UCSD-AML1 (cell line): ENCODE measurements around the gene HIP1.
A peak's percentile ranks its signal among the peaks of the same experiment; 100 is the strongest.
"Not testable (repeated sequence)": the region's sequence is repeated elsewhere in the genome, so short reads cannot be mapped to it uniquely, and the experiment has no call there.

Source experiments
- DNase-seq: peaks from one replicate; lab custom pipeline; 2025; ENCODE audit not compliant: unreplicated experiment; lab: John Stamatoyannopoulos, UW

HIP1 gene

DNA sequence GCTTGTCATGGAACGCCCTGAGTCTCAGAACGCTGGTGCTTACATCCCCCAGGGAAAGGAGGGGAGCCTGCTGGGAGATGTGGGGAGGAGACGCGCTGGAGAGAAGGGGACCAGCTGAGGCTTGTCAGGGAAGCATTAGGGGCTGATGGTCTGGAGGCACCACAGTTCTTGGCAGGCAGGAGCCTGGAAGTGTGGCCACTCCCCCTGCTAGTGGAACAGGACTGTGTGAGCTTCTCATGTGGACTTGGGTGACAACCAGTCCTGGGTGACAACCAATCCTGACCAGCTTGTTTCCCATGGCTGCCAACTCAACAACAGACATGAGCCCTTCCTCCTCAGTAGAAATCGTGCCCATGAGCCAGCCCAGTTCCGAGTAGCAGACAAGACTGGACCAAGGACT is 158.8 kb downstream of the HIP1 start:
- no peak for DNase-seq

DNA sequence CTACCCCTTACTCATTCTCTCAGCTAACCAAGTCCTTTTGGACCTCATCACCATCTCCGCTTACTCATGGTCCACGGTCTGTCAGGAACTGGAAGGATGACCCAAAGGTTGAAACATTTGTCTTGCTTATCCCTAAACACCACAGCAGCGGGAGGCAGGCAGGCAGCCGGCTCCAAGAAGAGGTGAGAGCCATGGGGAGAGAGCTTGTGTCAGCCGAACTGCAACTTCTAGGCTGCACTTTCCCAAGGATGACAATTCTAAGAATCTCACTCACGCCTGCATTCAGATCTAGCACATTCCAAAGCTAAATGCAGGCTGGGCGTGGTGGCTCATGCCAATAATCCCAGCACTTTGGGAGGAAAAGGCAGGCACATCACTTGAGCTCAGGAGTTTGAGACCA is 160.7 kb downstream of the HIP1 start:
- DNase-seq = no peak

DNA sequence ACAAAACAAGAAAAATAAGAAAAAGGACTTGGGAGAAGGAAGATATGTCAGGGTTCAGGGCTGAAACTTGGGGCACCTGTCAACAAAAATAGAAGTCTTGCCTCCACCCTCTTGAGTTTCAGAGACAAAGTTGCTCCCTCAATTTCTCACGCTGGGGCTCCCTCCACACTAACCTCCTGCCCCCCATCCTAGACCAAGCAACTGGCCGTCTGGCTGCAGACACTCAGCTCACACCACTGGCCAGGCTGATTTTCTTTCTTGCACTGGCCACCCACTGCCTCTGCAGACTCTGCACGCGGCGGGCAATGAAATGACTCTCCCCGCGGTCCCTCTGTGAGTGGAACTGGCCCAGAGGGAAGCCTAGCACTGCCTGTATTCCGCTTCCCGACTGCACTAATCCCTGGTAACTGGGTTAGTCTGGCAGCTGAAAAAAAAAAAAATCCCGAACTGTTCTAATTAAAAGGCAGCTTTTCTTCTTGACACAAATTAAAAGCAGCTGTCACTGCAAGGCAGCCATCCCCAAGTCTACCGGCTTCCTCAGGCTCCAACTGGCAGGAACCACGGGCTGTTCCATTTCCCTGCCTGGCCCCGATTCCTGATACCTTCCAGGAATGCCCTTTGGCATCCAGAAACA is 163.1 kb downstream of the HIP1 start:
- DNase-seq = no peak

DNA sequence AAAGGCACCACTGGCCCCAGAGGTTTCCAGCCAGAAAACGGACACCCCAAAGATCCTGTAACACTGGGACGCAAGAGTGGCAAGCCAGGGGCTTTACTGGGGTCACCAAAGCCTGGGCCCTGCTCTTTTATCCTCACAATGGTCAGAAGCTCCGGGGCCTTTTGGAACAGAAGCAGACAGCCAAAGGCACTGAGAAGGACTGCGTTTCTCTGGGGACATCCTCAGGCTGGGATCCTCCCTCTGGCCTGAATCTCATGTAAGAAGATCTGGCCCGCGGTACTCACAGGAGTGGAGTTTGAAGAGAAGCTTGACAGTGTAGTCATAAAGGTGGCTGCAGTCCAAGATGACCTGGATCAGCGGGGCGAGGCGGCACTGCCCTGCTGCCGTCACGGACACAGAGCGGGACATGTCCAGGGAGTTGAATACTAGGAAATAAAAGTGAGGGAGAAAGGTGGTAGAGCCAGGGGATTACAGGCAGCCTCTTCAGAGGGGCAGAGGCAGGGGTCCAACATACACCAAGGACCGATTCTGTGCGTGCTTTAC is 165.2 kb downstream of the HIP1 start:
- DNase-seq = no peak

DNA sequence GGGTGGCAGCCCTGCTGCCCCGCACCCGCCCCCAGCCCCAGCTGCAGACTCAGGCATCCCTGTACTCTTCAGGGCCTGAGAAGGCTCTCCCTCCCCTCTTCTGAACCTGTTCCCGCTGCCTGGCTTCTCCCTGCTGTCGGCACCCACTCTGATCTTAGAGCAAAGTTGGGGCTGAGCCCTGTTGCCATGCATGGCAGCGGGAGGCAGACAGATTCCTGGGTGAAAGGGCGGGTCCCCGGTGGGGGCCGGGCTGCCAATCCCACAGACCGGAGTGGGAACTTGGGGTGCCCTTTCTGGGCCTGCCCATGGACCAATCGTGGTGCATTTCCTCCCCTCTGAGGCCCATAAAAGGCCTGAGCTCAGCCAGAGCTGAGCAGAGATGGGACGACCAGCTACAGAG is 165.9 kb downstream of the HIP1 start:
- DNase-seq = no peak

DNA sequence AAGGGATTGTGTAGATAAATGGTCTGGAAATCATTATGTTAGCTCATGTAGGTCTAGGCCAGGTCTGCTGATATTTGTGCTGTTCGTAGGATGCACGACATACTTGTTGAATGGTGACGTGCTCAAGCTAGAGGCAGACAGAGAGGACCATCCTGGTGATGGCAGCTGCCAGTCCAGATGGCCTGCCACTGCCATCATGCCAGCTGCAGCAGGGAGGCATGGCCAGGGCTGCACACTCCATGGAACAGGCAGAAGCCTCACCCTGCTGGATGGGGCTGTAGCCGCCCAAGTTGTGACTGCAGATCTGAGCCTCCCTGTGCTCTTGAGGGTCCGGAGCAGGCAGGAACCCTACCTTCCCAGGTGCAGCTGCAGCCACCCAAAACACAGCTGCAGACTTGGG is 166.3 kb downstream of the HIP1 start:
- no peak for DNase-seq

DNA sequence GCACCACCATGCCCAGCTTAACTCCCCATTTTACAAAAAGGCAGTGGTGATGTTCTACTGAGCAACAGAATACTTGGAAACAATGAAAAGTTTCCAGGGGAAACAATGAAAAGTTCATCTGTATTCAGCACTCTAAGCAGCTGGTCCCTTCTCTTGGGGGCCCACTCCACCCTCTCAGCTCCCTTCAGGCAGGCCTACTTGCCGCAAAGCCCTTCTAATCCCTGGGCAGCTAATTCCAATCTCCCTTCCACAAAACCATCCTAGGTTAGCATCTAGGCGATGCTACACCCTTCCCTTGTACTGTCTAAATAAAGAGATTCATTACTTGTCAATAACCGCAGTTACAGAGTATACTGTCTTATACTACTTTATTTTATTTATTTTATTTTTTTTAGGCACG is 167.5 kb downstream of the HIP1 start:
- DNase-seq = no peak

DNA sequence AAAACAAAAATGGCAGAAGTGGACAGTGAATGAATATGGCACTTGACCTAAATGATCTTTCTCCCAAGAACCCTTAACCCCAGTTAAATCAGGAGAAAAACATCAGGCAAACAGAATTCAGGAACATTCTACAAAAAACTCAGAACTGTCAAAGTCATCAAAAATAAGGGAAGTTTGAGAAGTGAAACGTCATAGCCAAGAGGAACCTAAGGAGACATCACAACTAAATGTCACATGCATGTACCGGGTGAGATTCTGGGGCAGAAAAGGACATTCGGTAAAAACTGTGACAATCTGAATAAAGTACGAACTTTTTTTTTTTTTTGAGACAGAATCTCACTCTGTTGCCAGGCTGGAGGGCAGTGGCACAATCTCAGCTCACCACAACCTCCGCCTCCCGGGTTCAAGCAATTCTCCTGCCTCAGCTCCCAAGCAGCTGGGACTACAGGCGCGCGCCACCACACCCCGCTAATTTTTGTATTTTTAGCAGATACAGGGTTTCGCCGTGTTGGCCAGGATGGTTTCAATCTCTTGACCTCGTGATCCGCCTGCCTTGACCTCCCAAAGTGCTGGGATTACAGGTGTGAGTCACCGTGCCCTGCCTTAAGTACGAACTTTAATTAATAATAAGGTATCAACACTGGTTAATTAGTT is 169.0 kb downstream of the HIP1 start:
- DNase-seq = not testable (repeated sequence)

DNA sequence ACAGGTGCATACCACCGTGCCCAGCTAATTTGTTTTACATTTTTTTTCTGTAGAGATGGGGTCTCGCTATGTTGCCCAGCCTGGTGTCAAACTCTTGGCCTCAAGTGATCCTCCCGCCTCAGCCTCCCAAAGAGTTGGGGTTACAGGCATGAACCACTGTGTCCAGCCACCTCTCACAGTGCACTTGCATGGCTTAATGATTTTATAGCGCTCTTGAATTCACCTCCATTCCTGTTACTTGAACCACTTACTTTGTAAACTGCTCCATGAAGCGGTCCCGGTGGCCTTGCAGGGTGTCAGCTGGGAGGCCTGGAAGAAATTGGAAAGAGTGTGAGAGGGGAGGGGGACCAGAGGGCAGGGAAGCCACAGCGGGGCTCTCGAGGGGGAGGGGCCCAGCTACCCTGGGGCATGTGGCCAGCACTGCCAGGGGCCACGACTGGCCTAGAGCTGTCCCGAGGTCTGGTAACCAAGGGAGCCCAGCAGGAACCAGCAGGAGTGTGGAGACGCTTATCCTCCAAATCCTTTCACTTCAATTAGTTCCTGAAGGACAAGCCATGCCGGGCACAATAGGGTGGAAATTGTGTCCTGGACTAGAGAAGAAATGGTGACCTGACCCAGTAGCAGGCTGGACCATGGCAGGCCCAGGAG is 170.7 kb downstream of the HIP1 start:
- DNase-seq = no peak

DNA sequence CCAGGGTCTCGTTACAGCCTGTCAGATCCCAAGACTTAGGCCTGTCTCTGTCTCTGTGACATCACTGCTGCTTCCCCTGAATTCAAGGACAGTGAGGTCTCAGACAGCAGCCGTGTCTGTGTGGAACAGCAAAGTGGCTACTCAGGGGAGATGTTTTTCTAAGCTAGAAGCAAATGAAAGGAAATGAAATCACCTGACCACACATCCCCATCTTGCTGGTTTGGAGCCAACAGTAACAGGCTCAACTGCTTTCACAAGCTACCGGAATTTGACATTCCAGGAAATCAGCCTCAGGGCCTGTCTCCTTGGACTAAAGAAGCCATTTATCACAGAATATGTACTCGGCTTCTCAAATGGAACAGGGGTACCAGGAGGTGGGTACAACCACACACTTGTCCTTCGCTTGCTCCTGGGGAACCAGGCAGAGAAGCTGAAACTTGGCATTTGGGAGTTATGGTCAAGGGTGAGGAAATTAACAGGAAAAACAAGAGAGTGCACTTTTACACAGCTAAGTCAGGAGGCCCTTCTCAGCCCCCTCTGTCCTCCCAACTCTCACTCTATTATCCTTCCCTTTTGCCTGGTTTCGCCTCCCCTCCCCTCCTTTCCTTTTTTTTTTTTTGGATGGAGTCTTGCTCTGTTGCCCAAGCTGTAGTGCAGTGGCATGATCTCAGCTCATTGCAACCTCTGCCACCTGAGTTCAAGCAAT is 173.5 kb downstream of the HIP1 start:
- peak; percentile 15 for DNase-seq

DNA sequence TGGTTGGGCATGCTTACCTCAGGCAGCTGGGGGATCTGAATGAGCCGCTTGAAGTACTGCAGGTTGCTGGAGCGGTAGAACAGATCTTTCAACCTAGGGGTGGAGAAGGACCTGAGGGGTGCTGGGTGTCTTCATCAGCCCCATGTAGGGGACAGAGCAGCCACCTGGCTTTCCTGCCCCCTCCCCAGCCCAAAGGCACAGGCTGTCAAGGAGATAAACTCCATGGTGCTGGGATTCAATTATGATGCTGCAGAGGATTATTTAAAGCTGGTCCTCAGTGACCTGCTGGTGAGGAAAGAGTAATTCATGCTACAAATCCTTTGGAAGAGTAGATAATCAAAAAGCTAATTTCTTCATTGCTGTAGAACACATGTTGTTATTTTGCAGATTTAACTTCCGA is 175.6 kb downstream of the HIP1 start:
- no peak for DNase-seq

DNA sequence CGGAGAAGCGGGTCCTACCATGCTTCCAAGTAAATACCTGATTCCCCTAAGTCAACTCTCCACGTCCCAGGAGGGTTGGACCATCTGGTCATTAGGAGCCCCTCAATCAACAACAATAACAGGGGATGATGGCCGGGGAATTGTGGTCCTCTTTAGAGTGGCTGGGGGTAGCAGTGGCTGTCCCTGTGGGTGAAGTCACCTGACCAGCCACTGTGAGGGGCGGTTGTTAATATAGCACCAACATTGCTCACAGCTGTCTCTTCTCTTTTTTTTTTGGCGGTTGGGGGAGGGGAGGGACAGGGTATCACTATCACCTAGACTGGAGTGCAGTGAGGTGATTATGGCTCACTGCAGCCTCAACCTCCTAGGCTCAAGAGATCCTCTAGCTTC is 178.8 kb downstream of the HIP1 start:
- DNase-seq = no peak

DNA sequence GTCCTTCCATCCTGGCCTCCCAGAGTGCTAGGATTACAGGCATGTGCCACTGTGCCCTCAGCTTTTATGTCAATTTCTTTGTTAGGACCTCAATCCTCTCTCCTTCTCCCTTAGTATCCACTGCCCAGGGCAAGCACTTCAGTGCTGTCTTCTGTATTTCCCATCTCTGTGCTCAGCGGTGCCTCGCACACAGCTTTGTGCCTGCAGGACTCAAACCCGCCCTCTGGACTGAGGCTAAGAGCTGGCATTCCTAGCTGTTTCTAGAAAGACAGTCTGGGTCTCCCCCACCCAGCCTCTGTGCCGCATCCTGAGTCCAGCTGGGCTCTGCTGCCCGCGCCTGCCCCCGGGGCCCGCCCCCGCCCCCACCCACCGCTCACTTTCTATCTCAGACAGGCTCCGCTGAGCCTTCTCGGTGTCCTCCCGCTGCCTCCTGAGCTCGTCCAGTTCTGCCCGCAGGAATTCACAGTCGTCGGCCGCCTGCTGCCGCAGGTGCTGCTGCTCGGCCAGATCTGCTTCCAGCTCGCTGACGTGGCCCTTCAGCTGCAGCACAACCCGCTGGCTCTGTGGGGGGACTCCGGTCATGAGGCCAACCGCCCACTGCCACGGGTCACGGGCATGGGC is 179.3 kb downstream of the HIP1 start:
- DNase-seq = no peak

DNA sequence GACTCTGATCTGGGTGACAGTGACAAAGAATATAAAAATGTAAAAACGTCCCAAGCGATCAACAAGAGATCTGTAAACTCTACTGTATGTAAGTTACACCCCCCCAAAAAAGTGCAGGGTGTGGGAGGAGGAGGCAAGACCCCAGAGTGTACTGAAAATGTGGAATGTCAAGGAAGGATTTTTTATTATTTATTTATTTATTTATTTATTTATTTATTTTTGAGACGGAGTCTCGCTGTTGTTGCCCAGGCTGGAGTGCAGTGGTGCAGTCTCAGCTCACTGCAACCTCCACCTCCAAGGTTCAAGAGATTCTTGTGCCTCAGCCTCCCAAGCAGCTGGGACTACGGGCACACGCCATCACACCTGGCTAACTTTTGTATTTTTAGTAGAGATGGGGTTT is 181.9 kb downstream of the HIP1 start:
- DNase-seq = not testable (repeated sequence)

DNA sequence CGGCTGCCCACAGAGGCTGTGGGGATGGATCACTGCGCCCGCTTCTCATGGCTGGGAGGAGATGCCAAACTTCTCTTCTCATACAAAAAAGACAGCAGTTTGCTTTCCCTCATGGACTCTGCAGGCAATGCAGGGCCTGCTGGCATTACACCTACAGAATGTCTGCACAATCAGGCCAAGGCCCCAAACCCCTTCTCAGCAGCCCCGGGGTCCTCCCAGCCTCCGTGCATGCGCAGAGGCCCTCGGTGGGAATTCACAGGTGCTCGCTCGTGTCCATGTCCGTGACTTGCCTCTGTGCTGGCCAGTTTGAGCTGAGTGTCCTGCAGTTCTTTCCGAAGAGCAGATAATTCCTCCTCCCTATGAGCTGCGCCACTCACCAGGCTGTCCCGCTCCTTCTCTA is 183.0 kb downstream of the HIP1 start:
- DNase-seq = no peak

DNA sequence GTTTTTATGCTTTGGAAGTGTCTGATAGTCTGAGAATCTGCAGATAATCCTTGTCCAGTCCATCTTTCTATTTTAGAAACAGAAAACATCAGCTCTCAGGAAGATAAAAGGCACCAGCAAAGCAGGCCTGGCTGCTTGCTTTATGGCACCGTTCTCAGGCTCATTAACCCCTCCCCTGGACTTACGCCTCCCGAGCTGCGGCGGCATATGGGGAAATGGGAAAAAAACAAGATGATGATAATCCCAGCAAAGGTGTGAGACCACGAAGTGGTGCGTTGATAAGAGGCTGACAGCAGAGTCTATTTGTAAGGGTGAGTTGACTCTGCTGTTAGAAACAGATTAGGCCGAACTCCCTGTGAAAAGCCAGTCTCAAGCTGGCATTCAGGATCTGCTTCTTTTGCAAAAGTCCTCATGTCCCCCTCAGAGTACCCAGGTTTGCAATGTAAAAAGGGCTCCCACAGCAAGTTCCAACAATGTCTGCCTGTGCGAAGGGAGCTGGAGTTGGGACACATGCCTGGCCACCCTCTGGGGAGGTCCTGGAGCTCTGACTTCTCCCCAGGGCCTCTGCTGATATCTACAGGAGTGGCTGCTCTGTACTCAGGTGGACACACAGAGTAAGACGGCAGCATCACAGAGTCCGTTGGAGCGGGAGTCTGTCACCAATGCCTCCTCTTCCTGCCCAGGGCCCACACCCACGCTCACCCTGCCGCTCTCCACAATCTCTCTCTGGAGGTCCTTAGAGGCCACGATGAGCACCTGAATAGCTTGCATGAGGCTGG is 192.3 kb downstream of the HIP1 start:
- DNase-seq = no peak

DNA sequence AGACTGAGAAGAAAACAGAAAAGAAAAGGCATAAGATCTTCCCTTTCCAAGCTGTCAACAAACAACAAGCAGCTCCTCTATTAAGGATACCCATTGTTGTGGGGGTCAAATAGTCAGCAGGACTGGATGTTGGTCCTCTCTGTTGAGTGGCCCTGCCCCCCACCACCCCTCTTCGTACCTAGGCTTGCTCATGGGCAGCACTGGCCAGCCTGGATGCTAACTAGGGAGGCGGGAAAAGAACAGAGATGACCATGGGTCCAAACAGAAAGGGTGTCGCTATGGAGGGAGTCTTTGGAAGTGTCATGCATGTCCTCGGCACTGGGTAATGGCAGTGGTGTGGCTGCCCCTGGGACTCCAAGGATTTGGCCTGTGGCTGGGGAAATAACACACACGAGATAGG is 201.0 kb downstream of the HIP1 start:
- DNase-seq = no peak

DNA sequence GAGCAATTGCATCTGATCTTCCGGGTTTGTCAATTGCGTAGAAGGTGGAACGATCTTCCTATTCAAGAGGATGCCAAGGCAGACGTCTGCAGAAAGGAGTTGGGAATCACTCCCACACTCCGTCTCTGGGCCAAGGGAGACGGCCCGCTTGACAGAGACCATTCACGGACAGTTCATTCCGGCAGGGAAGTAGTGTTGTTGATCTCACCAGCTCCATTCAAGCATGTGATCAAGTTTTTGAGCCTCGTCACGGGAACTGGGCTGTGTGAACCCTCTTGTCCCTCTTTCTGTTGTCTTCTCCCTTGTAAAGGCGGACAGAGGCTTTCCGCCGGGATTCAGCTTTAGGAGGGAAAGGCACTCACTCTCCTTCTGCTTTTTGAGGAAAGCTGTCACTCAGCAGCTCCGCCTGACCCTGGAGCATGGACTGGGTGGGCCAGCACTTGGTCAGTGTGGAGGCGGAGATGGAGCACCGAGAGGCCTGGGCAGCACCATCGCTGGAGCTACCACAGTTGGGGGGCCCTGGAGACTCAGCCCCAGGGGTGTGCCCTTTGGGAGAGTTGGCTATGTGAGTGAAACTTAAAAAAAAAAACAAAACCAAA is 201.7 kb downstream of the HIP1 start:
- no peak for DNase-seq

DNA sequence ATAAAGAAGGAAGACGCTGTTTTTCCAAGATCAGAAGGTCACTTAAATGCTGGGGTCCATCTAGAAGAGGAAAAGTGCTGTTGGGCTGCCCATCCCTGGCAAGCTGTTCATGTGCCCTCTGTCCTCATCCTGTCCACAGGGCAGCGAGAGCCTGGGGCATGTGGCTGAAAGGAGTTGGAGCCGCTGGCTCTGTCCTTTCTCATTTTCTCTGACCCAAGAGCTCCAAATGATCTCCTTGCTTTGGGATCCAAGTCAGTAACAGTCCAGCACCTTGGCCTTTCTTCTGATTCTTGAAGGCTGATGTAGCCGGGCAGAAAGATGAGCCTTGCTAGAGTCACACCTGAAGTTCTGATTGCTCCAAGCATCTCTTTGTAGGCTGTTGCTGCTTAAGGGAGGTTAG is 202.2 kb downstream of the HIP1 start:
- DNase-seq = no peak

DNA sequence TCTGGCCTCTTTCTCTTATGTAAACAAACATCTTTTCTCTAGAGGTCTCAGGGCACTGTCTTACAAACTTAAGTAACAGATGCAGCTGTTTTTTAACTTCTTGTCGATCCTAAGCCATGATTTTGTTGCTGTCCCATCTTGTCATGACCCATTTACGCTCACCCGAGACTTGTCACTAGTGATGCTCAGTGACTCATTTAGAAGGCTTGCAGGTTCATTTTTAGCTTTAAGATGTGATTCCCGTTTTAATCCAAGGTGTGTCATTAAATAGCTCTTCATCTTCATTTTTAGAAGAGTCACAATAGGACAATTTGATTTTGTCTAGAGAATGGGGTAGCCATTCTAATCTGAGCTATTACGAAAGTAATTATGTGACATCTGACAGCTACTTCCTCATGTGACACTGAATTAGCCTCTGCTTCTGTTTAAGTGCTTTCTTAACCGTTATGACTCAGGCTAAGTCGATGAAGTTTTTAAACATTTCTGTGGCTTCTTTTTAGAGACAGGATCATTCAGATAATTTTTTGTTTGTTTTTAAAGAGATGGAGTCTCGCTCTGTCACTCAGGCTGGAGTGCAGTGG is 203.9 kb downstream of the HIP1 start:
- no peak for DNase-seq
